HepG2 (cell line): ENCODE data around the gene PPP1R9A. TPM values are rescaled to one million over a fixed set of nuclear protein-coding genes. Genes with fewer than 3 reads are reported as not detected.
A peak's percentile ranks its signal among the peaks of the same experiment; 100 is the strongest.

Experiments used
- ATAC-seq: fragments of 200-7000 bp; cut with Tn5 transposase; 3 replicates; pipeline ENCODE4 v1.9.1; 2020; ENCODE audit warnings: mild to moderate bottlenecking, moderate library complexity
- BruUV-seq: library from RNA; stranded (reverse); fragments of 400-500 nt; replicated peaks from 2 replicates; lab custom pipeline; 2021; lab: Mats Ljungman, UMichigan
- CTCF ChIA-PET: fragments of 300-600 bp; formaldehyde crosslinking; extraction: SDS; loops from one replicate; lab custom pipeline; 2021; ENCODE audit warnings: low total read pairs, inconsistent platforms, low intra/inter-chr PET ratio; lab: Yijun Ruan, JAX
- POLR2A ChIA-PET: fragments of 350-600 bp; sonication (Branson Sonifier 250); formaldehyde crosslinking; loops from one replicate; lab custom pipeline; 2020; ENCODE audit warnings: antibody characterized with exemption, inconsistent platforms; lab: Yijun Ruan, JAX
- DNase-seq: peaks from one replicate; pipeline ENCODE4 v3.0.0-alpha.2; 2015; ENCODE audit warnings: low spot score
- FAIRE-seq: peaks from 3 replicates; lab custom pipeline; 2011; peaks lifted over from hg19 to GRCh38; lab: Jason Lieb, UNC
- H2AFZ ChIP-seq: one replicate; pipeline ENCODE4 v1.6.1; 2011; ENCODE audit warnings: low read length, inconsistent platforms
- H3K27ac ChIP-seq: fragments of 300-600 bp; 3 replicates; pipeline ENCODE4 v1.8.0; 2011; ENCODE audit warnings: mixed run types, mild to moderate bottlenecking, mixed read lengths, low read length, inconsistent platforms; ENCODE audit not compliant: insufficient read depth; ENCODE audit errors: extremely low read length
- H3K27me3 ChIP-seq, 2 experiments: fragments of 200-600 bp in 1 of 2; 2 replicates in 1 of 2; 3 replicates in 1 of 2; pipeline versions ENCODE4 v1.6.0 to v1.8.0; 2011; ENCODE audit warnings: low read length in 2 of 2, mild to moderate bottlenecking in 2 of 2, moderate library complexity in 2 of 2, inconsistent platforms in 1 of 2; ENCODE audit not compliant: insufficient read depth in 2 of 2, control insufficient read depth in 1 of 2
- H3K36me3 ChIP-seq, 2 experiments: fragments of 200-600 bp in 1 of 2; replicated peaks in 1 of 2; 2 replicates in 1 of 2; 3 replicates in 1 of 2; pipeline versions ENCODE4 v1.5.1 to v1.8.0; 2011; ENCODE audit warnings: low read length in 2 of 2, inconsistent platforms in 1 of 2; ENCODE audit not compliant: insufficient read depth in 2 of 2, control insufficient read depth in 1 of 2
- H3K4me1 ChIP-seq: 2 replicates; pipeline ENCODE4 v1.5.1; 2012; ENCODE audit warnings: low read length, inconsistent platforms; ENCODE audit not compliant: insufficient read depth
- H3K4me2 ChIP-seq: 2 replicates; pipeline ENCODE4 v1.6.0; 2011; ENCODE audit warnings: low read depth, low read length, inconsistent platforms
- H3K4me3 ChIP-seq, 3 experiments: fragments of 200-600 bp in 1 of 3; sonication (generic), shearing (Covaris generic) in 1 of 3; replicated peaks in 1 of 3; 2 replicates each; pipeline ENCODE4 v1.5.1; 2011 to 2016; ENCODE audit warnings: low read length in 3 of 3, inconsistent platforms in 2 of 3, low read depth in 2 of 3, mild to moderate bottlenecking in 2 of 3, control low read depth in 1 of 3, mixed read lengths in 1 of 3; ENCODE audit not compliant: insufficient read depth in 1 of 3
- H3K79me2 ChIP-seq: one replicate; pipeline ENCODE4 v1.6.1; 2011; ENCODE audit warnings: low read length, inconsistent platforms; ENCODE audit not compliant: insufficient read depth
- H3K9ac ChIP-seq: 2 replicates; pipeline ENCODE4 v1.6.0; 2011; ENCODE audit warnings: mild to moderate bottlenecking, low read depth, low read length, inconsistent platforms; ENCODE audit not compliant: insufficient read depth
- H3K9me3 ChIP-seq: 2 replicates; pipeline ENCODE4 v1.5.1; 2012; ENCODE audit warnings: mild to moderate bottlenecking, low read length
- H4K20me1 ChIP-seq: 2 replicates; pipeline ENCODE4 v1.6.0; 2011; ENCODE audit warnings: inconsistent platforms, mild to moderate bottlenecking, low read length, moderate library complexity; ENCODE audit not compliant: insufficient read depth
- CBX1 ChIP-seq: IDR thresholded peaks from one replicate; pipeline ENCODE4 v1.6.1; 2016; ENCODE audit warnings: antibody characterized with exemption, low read depth
- FOXA3 ChIP-seq: IDR thresholded peaks from 2 replicates; pipeline ENCODE4 v1.6.1; 2016; ENCODE audit warnings: missing genetic modification reagents, missing compliant biosample characterization
- KAT7 ChIP-seq: IDR thresholded peaks from 2 replicates; pipeline ENCODE4 v1.6.1; 2018; ENCODE audit warnings: borderline replicate concordance, missing compliant biosample characterization
- MAFF ChIP-seq: IDR thresholded peaks from 2 replicates; pipeline ENCODE4 v1.6.1; 2011; ENCODE audit warnings: low read depth, low read length, improper control_type of control experiment
- MZF1 ChIP-seq: sonication (generic); formaldehyde crosslinking; IDR thresholded peaks from 2 replicates; pipeline ENCODE4 v1.8.1; 2023; ENCODE audit warnings: mild to moderate bottlenecking, missing genetic modification reagents, borderline replicate concordance
- RFX5 ChIP-seq: IDR thresholded peaks from 2 replicates; pipeline ENCODE4 v1.6.1; 2011; ENCODE audit warnings: low read depth, low read length, improper control_type of control experiment
- ZNF446 ChIP-seq: sonication (generic); formaldehyde crosslinking; IDR thresholded peaks from 2 replicates; pipeline ENCODE4 v1.5.0; 2020; ENCODE audit warnings: mild to moderate bottlenecking, missing genetic modification reagents
- ZNF788 ChIP-seq: sonication (generic); formaldehyde crosslinking; IDR thresholded peaks from 2 replicates; pipeline ENCODE4 v1.5.0; 2020; ENCODE audit warnings: mild to moderate bottlenecking, missing genetic modification reagents, borderline replicate concordance
- WGBS: methylation state at CpG from one replicate; pipeline ENCODE4 v1.1.6; 2017; ENCODE audit warnings: low lambda C conversion rate; 5-methylcytosine and 5-hydroxymethylcytosine counted together
- in situ Hi-C: cut with HindIII; loops from 2 replicates; pipeline ENCODE4 v1.10.0; 2017; ENCODE audit warnings: low pct_unique_long_range_greater_than_20kb; ENCODE audit not compliant: extremely low pct_ligation_motif_present
- intact Hi-C: fragments of 100-400 bp; cut with micrococcal nuclease; formaldehyde crosslinking; loops from one replicate; pipeline ENCODE4 v1.10.0; 2022; ENCODE audit not compliant: unreplicated experiment
- polyA plus RNA-seq, 8 experiments: library from polyadenylated mRNA; depleted of rRNA in 3 of 8; stranded (reverse) in 7 of 8; unstranded in 1 of 8; fragments of >200 nt; fragmentation: Illumina TruSeq in 4 of 8; extraction: Trizol in 4 of 8; gene quantifications; 2 replicates each; pipeline versions ENCODE4 v1.2.1 to v1.2.3, GENCODE V29; 2011 to 2016; ENCODE audit warnings: low read depth in 4 of 8, missing spikeins in 1 of 8, mixed read lengths in 1 of 8; ENCODE audit not compliant: insufficient read depth in 1 of 8
- total RNA-seq, 5 experiments: library from RNA; depleted of rRNA; stranded (reverse); fragments of >200 nt; fragmentation: Illumina TruSeq; extraction: Trizol; gene quantifications; 2 replicates each; pipeline ENCODE4 v1.2.3, GENCODE V29; 2016; ENCODE audit warnings: low read depth in 1 of 5
- TF ChIP-seq, protein P1 (sequence below): sonication (generic); formaldehyde crosslinking; IDR thresholded peaks from 2 replicates; pipeline ENCODE4 v1.9.0; 2021; ENCODE audit warnings: missing genetic modification reagents, mild to moderate bottlenecking, borderline replicate concordance
- TF ChIP-seq, protein P2 (sequence below): IDR thresholded peaks from 2 replicates; pipeline ENCODE4 v1.6.1; 2016; ENCODE audit warnings: missing biosample characterization, missing genetic modification reagents, low read depth
- TF ChIP-seq, protein P3 (sequence below), 2 experiments: fragments of 450-650 bp in 1 of 2; sonication (generic) in 1 of 2; formaldehyde crosslinking in 1 of 2; IDR thresholded peaks; 2 replicates each; pipeline versions ENCODE4 v1.6.1 to v1.8.0; 2016 to 2022; ENCODE audit warnings: antibody characterized with exemption in 1 of 2, mild to moderate bottlenecking in 1 of 2, missing genetic modification reagents in 1 of 2

Gene PPP1R9A
- total and polyA plus RNA-seq, 2 of the 13 experiments (the other 11 are each of a cell fraction or from before 2014, with no cell fraction given): 11.4 to 31.9 TPM

DNA sequence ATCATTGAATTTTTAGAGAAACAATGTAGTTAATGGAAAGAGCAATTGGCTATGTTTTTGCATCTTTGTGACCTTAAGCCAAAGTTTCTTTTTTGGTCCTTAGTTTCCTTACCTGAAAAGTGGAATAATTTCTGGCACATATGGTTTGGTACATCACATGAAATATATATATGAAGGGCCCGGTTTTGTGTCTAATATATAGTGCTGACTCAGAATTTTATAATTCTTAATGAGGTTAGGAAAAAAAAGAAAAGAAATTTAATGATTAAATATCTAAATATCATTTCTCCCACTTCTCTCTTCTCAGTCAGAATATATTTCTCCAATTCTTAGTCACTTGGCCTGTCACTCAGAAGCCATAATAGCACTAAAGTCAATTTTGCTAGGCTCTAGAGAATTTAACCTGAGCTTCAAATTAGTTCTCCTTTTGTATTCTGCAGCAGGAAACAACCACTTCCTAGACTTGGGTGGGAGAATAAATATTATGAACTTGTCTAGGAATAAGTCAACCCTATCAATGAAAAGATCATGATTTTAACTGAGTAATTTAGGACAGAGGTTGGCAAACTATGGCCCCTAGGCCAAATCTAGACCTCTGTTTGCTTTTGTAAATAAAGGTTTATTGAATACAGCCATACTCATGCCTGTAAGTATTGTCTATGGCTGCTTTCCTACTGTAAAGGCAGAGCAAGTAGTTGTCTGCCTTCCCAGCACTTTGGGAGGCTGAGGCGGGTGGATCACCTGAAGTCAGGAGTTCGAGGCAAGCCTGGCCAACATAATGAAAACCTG lies 34.6 kb downstream of the PPP1R9A start:
- 98% methylated on average over 3 of the region's 3 CpGs for WGBS
- FAIRE-seq: no peak
- intact Hi-C loops: no loop called here
- BruUV-seq: no TSS peak
- Histone ChIP-seq H3K36me3 (peaks cover 0 to under 1% of the 10 kb centered on the region in 2 experiments; a peak in 1 of 5 replicates), H3K4me2 (no peak overlapping the region), H3K79me2 (peaks cover 28% of the 10 kb centered on the region), H3K9ac (no peak overlapping the region), H3K27me3 (no peaks in the 10 kb centered on the region), H3K27ac (no peak overlapping the region), H3K4me3 (no peak overlapping the region), H4K20me1 (no peaks in the 10 kb centered on the region; the same call in 1 of the 2 replicates), H3K9me3 (no peaks in the 10 kb centered on the region), H3K4me1 (peaks cover 16% of the 10 kb centered on the region), H2AFZ (no peak overlapping the region)
- in situ Hi-C loops: no loop called here
- ChIA-PET POLR2A (no interaction called here), CTCF (no interaction called here)
- ATAC-seq: no peak
- DNase-seq: no peak
- peak; percentile 71 for TF ChIP-seq FOXA3 (CRISPR knock-in tag)
- TF ChIP-seq MAFF: peak; percentile 36; the same call in 1 of the 2 replicates
- no peak for TF ChIP-seq CBX1
- TF ChIP-seq, protein P1, sequence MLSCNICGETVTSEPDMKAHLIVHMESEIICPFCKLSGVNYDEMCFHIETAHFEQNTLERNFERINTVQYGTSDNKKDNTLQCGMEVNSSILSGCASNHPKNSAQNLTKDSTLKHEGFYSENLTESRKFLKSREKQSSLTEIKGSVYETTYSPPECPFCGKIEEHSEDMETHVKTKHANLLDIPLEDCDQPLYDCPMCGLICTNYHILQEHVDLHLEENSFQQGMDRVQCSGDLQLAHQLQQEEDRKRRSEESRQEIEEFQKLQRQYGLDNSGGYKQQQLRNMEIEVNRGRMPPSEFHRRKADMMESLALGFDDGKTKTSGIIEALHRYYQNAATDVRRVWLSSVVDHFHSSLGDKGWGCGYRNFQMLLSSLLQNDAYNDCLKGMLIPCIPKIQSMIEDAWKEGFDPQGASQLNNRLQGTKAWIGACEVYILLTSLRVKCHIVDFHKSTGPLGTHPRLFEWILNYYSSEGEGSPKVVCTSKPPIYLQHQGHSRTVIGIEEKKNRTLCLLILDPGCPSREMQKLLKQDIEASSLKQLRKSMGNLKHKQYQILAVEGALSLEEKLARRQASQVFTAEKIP: no peak
- no peak for TF ChIP-seq ZNF446
- TF ChIP-seq KAT7: no peak
- TF ChIP-seq MZF1 (CRISPR knock-in tag): no peak
- TF ChIP-seq, protein P2, sequence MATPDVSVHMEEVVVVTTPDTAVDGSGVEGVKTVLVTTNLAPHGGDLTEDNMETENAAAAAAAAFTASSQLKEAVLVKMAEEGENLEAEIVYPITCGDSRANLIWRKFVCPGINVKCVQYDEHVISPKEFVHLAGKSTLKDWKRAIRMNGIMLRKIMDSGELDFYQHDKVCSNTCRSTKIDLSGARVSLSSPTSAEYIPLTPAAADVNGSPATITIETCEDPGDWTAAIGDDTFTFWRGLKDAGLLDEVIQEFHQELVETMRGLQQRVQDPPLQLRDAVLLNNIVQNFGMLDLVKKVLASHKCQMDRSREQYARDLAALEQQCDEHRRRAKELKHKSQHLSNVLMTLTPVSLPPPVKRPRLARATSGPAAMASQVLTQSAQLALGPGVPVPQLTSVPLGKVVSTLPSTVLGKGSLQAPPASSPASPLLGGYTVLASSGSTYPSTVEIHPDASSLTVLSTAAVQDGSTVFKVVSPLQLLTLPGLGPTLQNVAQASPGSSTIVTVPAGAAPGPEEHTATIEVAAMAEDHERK (CRISPR knock-in tag): no peak
- TF ChIP-seq, protein P3, sequence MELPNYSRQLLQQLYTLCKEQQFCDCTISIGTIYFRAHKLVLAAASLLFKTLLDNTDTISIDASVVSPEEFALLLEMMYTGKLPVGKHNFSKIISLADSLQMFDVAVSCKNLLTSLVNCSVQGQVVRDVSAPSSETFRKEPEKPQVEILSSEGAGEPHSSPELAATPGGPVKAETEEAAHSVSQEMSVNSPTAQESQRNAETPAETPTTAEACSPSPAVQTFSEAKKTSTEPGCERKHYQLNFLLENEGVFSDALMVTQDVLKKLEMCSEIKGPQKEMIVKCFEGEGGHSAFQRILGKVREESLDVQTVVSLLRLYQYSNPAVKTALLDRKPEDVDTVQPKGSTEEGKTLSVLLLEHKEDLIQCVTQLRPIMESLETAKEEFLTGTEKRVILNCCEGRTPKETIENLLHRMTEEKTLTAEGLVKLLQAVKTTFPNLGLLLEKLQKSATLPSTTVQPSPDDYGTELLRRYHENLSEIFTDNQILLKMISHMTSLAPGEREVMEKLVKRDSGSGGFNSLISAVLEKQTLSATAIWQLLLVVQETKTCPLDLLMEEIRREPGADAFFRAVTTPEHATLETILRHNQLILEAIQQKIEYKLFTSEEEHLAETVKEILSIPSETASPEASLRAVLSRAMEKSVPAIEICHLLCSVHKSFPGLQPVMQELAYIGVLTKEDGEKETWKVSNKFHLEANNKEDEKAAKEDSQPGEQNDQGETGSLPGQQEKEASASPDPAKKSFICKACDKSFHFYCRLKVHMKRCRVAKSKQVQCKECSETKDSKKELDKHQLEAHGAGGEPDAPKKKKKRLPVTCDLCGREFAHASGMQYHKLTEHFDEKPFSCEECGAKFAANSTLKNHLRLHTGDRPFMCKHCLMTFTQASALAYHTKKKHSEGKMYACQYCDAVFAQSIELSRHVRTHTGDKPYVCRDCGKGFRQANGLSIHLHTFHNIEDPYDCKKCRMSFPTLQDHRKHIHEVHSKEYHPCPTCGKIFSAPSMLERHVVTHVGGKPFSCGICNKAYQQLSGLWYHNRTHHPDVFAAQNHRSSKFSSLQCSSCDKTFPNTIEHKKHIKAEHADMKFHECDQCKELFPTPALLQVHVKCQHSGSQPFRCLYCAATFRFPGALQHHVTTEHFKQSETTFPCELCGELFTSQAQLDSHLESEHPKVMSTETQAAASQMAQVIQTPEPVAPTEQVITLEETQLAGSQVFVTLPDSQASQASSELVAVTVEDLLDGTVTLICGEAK (IDR thresholded peaks at IDR 0.05): 0 out of 2 replicates have a peak, but pooled peaks have one; percentile 21
- TF ChIP-seq, protein P3 (CRISPR knock-in tag; IDR thresholded peaks at IDR 0.05): peak; percentile 96; the same call in 1 of the 2 replicates
- no peak for TF ChIP-seq ZNF788
- TF ChIP-seq RFX5: no peak
